ENCODE results near the gene MRPL2. TPM values are rescaled to one million over a fixed set of nuclear protein-coding genes. Genes with fewer than 3 reads are reported as not detected.

MRPL2 gene
- total and polyA plus RNA-seq, 8 donors: 19.9 to 65.8 (median 28.7) TPM

GRCh38 chr6:43093436-43094289 is 34.4 kb upstream of the MRPL2 start:
- intact Hi-C loops (cut with DNase I): no loop called here
- WGBS, 2 donors: 76 to 85% methylated on average over 9 of the region's 9 CpGs
- H3K9me3 ChIP-seq: no peaks in the 10 kb centered on the region
- peaks cover 0 to 3% (median 0%) of the 10 kb centered on the region in 3 donors for H3K4me1 ChIP-seq
- no peak overlapping the region for H3K27ac ChIP-seq
- FAIRE-seq: no peak
- peak in 2 of 4 donors; percentile 22 to 38 for ATAC-seq
- no peak for DNase-seq
- no peak for TF ChIP-seq CTCF (IDR thresholded peaks at IDR 0.05)
- H3K36me3 ChIP-seq: no peaks in the 10 kb centered on the region
- no peak overlapping the region for H3K4me3 ChIP-seq
- no peaks in the 10 kb centered on the region for H3K27me3 ChIP-seq

GRCh38 chr6:43092635-43093034 is 33.4 kb upstream of the MRPL2 start:
- no peak for TF ChIP-seq CTCF (IDR thresholded peaks at IDR 0.05)
- DNase-seq (no peak), FAIRE-seq (no peak), ATAC-seq (no peak)
- H3K4me3 ChIP-seq: no peak overlapping the region
- no peaks in the 10 kb centered on the region for H3K9me3 ChIP-seq
- intact Hi-C loops (cut with DNase I): no loop called here
- no peaks in the 10 kb centered on the region for H3K27me3 ChIP-seq
- H3K27ac ChIP-seq: no peak overlapping the region
- peaks cover 0 to 3% (median 0%) of the 10 kb centered on the region in 3 donors for H3K4me1 ChIP-seq
- no peaks in the 10 kb centered on the region for H3K36me3 ChIP-seq

GRCh38 chr6:43091436-43091991 is 32.3 kb upstream of the MRPL2 start:
- no peak overlapping the region for H3K4me3 ChIP-seq
- intact Hi-C loops (cut with DNase I): no loop called here
- no peak overlapping the region for H3K27ac ChIP-seq
- ATAC-seq: no peak
- no peaks in the 10 kb centered on the region for H3K36me3 ChIP-seq
- peaks cover 0 to 3% (median 0%) of the 10 kb centered on the region in 3 donors for H3K4me1 ChIP-seq
- no peak for TF ChIP-seq CTCF (IDR thresholded peaks at IDR 0.05)
- no peak for FAIRE-seq
- no peaks in the 10 kb centered on the region for H3K9me3 ChIP-seq
- WGBS, 2 donors: 83 to 91% methylated on average over 10 of the region's 10 CpGs
- H3K27me3 ChIP-seq: no peaks in the 10 kb centered on the region
- no peak for DNase-seq

- 82 to 91% methylated on average over 5 of the region's 5 CpGs for WGBS, 2 donors
- DNase-seq (no peak), FAIRE-seq (no peak), ATAC-seq (no peak)
- H3K4me1 ChIP-seq: peaks cover 0 to 3% (median 0%) of the 10 kb centered on the region in 3 donors
- no peak for TF ChIP-seq CTCF (IDR thresholded peaks at IDR 0.05)
- H3K36me3 ChIP-seq: no peaks in the 10 kb centered on the region
- H3K9me3 ChIP-seq: no peaks in the 10 kb centered on the region
- no peaks in the 10 kb centered on the region for H3K27me3 ChIP-seq
- intact Hi-C loops (cut with DNase I): no loop called here
- no peak overlapping the region for H3K4me3 ChIP-seq
- peak overlapping the region in 2 of 4 donors; percentile 74 for H3K27ac ChIP-seq
Measured at GRCh38 chr6:43091020-43091419, 31.8 kb upstream of the MRPL2 start.

GRCh38 chr6:43090559-43090956 is 31.3 kb upstream of the MRPL2 start:
- ATAC-seq (no peak), FAIRE-seq (no peak), DNase-seq (no peak)
- Histone ChIP-seq H3K27me3 (no peaks in the 10 kb centered on the region), H3K27ac (peak overlapping the region; percentile 43 to 74 (median 70)), H3K36me3 (no peaks in the 10 kb centered on the region), H3K4me1 (peaks cover 0 to under 1% (median 0%) of the 10 kb centered on the region in 3 donors), H3K4me3 (no peak overlapping the region), H3K9me3 (no peaks in the 10 kb centered on the region)
- 48 to 57% methylated on average over 2 of the region's 2 CpGs for WGBS, 2 donors
- intact Hi-C loops (cut with DNase I): no loop called here
- no peak for TF ChIP-seq CTCF (IDR thresholded peaks at IDR 0.05)

All from pancreas (tissue), 10 donors.